Mesenchymal stem cell (in vitro differentiated cells and primary cell): ENCODE results near the gene CCDC172.

Source experiments
- DNase-seq: peaks from one replicate; pipeline ENCODE4 v3.0.0-alpha.2; 2013
- H2AFZ ChIP-seq: one replicate; pipeline ENCODE4 v1.6.1; 2013; ENCODE audit warnings: low read depth, mild to moderate bottlenecking, control low read depth, inconsistent platforms, low read length, moderate library complexity
- H2AK5ac ChIP-seq: 2 replicates; pipeline ENCODE4 v1.6.1; 2013; ENCODE audit warnings: low read length, moderate library complexity, mild to moderate bottlenecking, inconsistent platforms; ENCODE audit not compliant: severe bottlenecking
- H2BK120ac ChIP-seq: one replicate; pipeline ENCODE4 v1.6.1; 2013; ENCODE audit warnings: low read depth, mild to moderate bottlenecking, inconsistent platforms, low read length, moderate library complexity
- H2BK12ac ChIP-seq, 2 experiments: one replicate each; pipeline ENCODE4 v1.6.1; 2013; ENCODE audit warnings: inconsistent platforms in 2 of 2, low read length in 2 of 2, mild to moderate bottlenecking in 2 of 2, moderate library complexity in 2 of 2, control low read depth in 1 of 2
- H2BK15ac ChIP-seq: one replicate; pipeline ENCODE4 v1.6.1; 2013; ENCODE audit warnings: mild to moderate bottlenecking, low read depth, inconsistent platforms; ENCODE audit not compliant: poor library complexity, severe bottlenecking
- H2BK5ac ChIP-seq: 2 replicates; pipeline ENCODE4 v1.6.1; 2013; ENCODE audit warnings: low read depth, mild to moderate bottlenecking, low read length, control low read depth, inconsistent platforms; ENCODE audit not compliant: poor library complexity, severe bottlenecking
- H3K14ac ChIP-seq, 2 experiments: one replicate each; pipeline ENCODE4 v1.6.1; 2013; ENCODE audit warnings: inconsistent platforms in 2 of 2, low read length in 2 of 2, control low read depth in 1 of 2, mild to moderate bottlenecking in 1 of 2, moderate library complexity in 1 of 2
- H3K18ac ChIP-seq, 2 experiments: one replicate each; pipeline ENCODE4 v1.6.1; 2013; ENCODE audit warnings: inconsistent platforms in 2 of 2, low read length in 2 of 2, control low read depth in 1 of 2, low read depth in 1 of 2, mild to moderate bottlenecking in 1 of 2
- H3K23ac ChIP-seq, 2 experiments: one replicate each; pipeline ENCODE4 v1.6.1; 2013; ENCODE audit warnings: inconsistent platforms in 2 of 2, low read length in 2 of 2, mild to moderate bottlenecking in 2 of 2, moderate library complexity in 2 of 2, control low read depth in 1 of 2
- H3K27ac ChIP-seq: 2 replicates; pipeline ENCODE4 v1.5.1; 2013; ENCODE audit warnings: mild to moderate bottlenecking, moderate library complexity, low read length, control low read depth, inconsistent platforms; ENCODE audit not compliant: poor library complexity, severe bottlenecking
- H3K27me3 ChIP-seq, 2 experiments: 2 replicates each; pipeline versions ENCODE4 v1.6.1 to v1.7.0; 2013; ENCODE audit warnings: low read length in 2 of 2, mild to moderate bottlenecking in 2 of 2, moderate library complexity in 2 of 2, control low read depth in 1 of 2, inconsistent platforms in 1 of 2; ENCODE audit not compliant: control insufficient read depth in 1 of 2, insufficient read depth in 1 of 2
- H3K36me3 ChIP-seq, 2 experiments: 2 replicates each; pipeline versions ENCODE4 v1.6.1 to v1.7.0; 2013; ENCODE audit warnings: low read length in 2 of 2, control low read depth in 1 of 2, inconsistent platforms in 1 of 2, low read depth in 1 of 2, mild to moderate bottlenecking in 1 of 2; ENCODE audit not compliant: insufficient read depth in 2 of 2, control insufficient read depth in 1 of 2
- H3K4ac ChIP-seq, 2 experiments: one replicate each; pipeline ENCODE4 v1.6.1; 2013; ENCODE audit warnings: inconsistent platforms in 2 of 2, low read length in 2 of 2, mild to moderate bottlenecking in 2 of 2, moderate library complexity in 2 of 2, control low read depth in 1 of 2, low read depth in 1 of 2
- H3K4me1 ChIP-seq: 2 replicates; pipeline ENCODE4 v1.6.1; 2013; ENCODE audit warnings: low read depth, low read length, control low read depth; ENCODE audit not compliant: control insufficient read depth, insufficient read depth
- H3K4me2 ChIP-seq: 2 replicates; pipeline ENCODE4 v1.6.1; 2013; ENCODE audit warnings: low read length, mild to moderate bottlenecking, inconsistent platforms; ENCODE audit not compliant: poor library complexity, severe bottlenecking
- H3K4me3 ChIP-seq, 2 experiments: 2 replicates each; pipeline versions ENCODE4 v1.5.1 to v1.7.0; 2013; ENCODE audit warnings: low read length in 2 of 2, mild to moderate bottlenecking in 2 of 2, control low read depth in 1 of 2, low read depth in 1 of 2; ENCODE audit not compliant: insufficient read depth in 1 of 2
- H3K79me1 ChIP-seq: replicated peaks from 2 replicates; pipeline ENCODE4 v1.6.1; 2013; ENCODE audit warnings: mild to moderate bottlenecking, control low read depth, low read length, inconsistent platforms; ENCODE audit not compliant: poor library complexity, severe bottlenecking
- H3K9ac ChIP-seq: 2 replicates; pipeline ENCODE4 v1.7.0; 2013; ENCODE audit warnings: mild to moderate bottlenecking, low read length, moderate library complexity
- H3K9me3 ChIP-seq: 2 replicates; pipeline ENCODE4 v1.7.0; 2013; ENCODE audit warnings: mild to moderate bottlenecking, low read length; ENCODE audit not compliant: control insufficient read depth
- H4K8ac ChIP-seq: one replicate; pipeline ENCODE4 v1.6.1; 2013; ENCODE audit warnings: inconsistent platforms, mild to moderate bottlenecking, low read length, moderate library complexity
- H4K91ac ChIP-seq: one replicate; pipeline ENCODE4 v1.6.1; 2013; ENCODE audit warnings: mild to moderate bottlenecking, low read length, inconsistent platforms
- WGBS: methylation state at CpG from one replicate; pipeline ENCODE4 v1.1.7; 2013; ENCODE audit warnings: mixed read lengths; 5-methylcytosine and 5-hydroxymethylcytosine counted together

Gene CCDC172

GRCh38 chr10:116286626-116287200, 37.5 kb upstream of the CCDC172 start:
- Histone ChIP-seq H3K36me3 (no peaks in the 10 kb centered on the region), H3K79me1 (no peaks in the 10 kb centered on the region), H3K14ac (no peak overlapping the region), H2BK5ac (no peak overlapping the region), H2AFZ (no peak overlapping the region), H3K27ac (no peak overlapping the region), H2AK5ac (no peak overlapping the region), H3K9ac (peak overlapping the region; percentile 51), H3K27me3 (peaks cover 0 to 6% of the 10 kb centered on the region in 2 experiments), H2BK12ac (no peak overlapping the region), H3K9me3 (no peaks in the 10 kb centered on the region), H3K4me3 (no peak overlapping the region), H3K4ac (no peak overlapping the region), H3K23ac (no peak overlapping the region), H2BK15ac (no peak overlapping the region), H3K4me2 (no peak overlapping the region), H2BK120ac (no peak overlapping the region), H4K91ac (no peak overlapping the region), H4K8ac (no peak overlapping the region), H3K4me1 (peaks cover 1% of the 10 kb centered on the region), H3K18ac (no peak overlapping the region)
- DNase-seq, result no peak
- WGBS, result 93% methylated on average over 8 of the region's 9 CpGs

- Histone ChIP-seq H3K4me3 (no peak overlapping the region), H2AFZ (no peak overlapping the region), H2BK120ac (no peak overlapping the region), H2BK5ac (no peak overlapping the region), H3K9me3 (no peaks in the 10 kb centered on the region), H3K27me3 (peaks cover 0 to 6% of the 10 kb centered on the region in 2 experiments), H3K18ac (no peak overlapping the region), H3K36me3 (no peaks in the 10 kb centered on the region), H4K91ac (no peak overlapping the region), H3K23ac (no peak overlapping the region), H3K4me1 (no peaks in the 10 kb centered on the region), H3K4me2 (no peak overlapping the region), H3K79me1 (no peaks in the 10 kb centered on the region), H3K27ac (no peak overlapping the region), H3K9ac (no peak overlapping the region), H3K14ac (no peak overlapping the region), H3K4ac (no peak overlapping the region), H4K8ac (no peak overlapping the region), H2BK12ac (no peak overlapping the region), H2BK15ac (no peak overlapping the region), H2AK5ac (no peak overlapping the region)
- peak; percentile 53 for DNase-seq
- 0% methylated on average over 1 of the region's 1 CpG for WGBS
Observed at GRCh38 chr10:116287906-116288501, 36.2 kb upstream of the CCDC172 start.

DNA sequence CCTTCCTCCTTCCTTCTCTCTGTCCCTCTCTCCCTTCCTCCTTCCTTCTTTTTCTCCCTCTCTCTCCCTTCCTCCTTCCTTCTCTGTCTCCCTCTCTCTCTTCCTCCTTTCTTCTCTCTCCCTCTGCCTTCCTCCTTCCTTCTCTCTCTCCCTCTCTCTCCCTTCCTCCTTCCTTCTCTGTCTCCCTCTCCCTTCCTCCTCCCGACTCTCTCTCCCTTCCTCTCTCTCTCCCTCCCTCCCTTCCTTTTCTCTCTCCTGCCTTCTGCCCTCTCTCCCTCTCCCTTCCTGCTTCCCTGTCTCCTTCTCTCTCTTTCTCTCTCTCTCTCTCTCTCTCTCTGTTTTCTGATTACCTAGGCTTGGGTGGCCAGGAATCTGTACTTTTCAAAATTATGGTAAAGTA, 34.6 kb upstream of the CCDC172 start:
- Histone ChIP-seq H2AK5ac (no peak overlapping the region), H3K14ac (no peak overlapping the region), H2BK12ac (no peak overlapping the region), H3K27ac (no peak overlapping the region), H3K9ac (no peak overlapping the region), H2BK15ac (no peak overlapping the region), H3K18ac (no peak overlapping the region), H3K9me3 (no peaks in the 10 kb centered on the region), H2BK5ac (no peak overlapping the region), H4K91ac (no peak overlapping the region), H3K23ac (no peak overlapping the region), H2BK120ac (no peak overlapping the region), H2AFZ (no peak overlapping the region), H3K27me3 (peaks cover 0 to 6% of the 10 kb centered on the region in 2 experiments), H3K4me2 (no peak overlapping the region), H3K79me1 (no peaks in the 10 kb centered on the region), H3K36me3 (no peaks in the 10 kb centered on the region), H3K4ac (no peak overlapping the region), H4K8ac (no peak overlapping the region), H3K4me1 (no peaks in the 10 kb centered on the region), H3K4me3 (no peak overlapping the region)
- DNase-seq, result no peak
- WGBS, result 51% methylated on average over 1 of the region's 1 CpG

- Histone ChIP-seq H2BK5ac (no peak overlapping the region), H3K79me1 (no peaks in the 10 kb centered on the region), H3K27ac (no peak overlapping the region), H2AK5ac (no peak overlapping the region), H3K9me3 (no peaks in the 10 kb centered on the region), H2BK120ac (no peak overlapping the region), H3K4me1 (no peaks in the 10 kb centered on the region), H2BK15ac (no peak overlapping the region), H2BK12ac (no peak overlapping the region), H2AFZ (no peak overlapping the region), H3K14ac (no peak overlapping the region), H3K4me3 (no peak overlapping the region), H3K36me3 (no peaks in the 10 kb centered on the region), H3K4ac (no peak overlapping the region), H4K91ac (no peak overlapping the region), H4K8ac (no peak overlapping the region), H3K9ac (no peak overlapping the region), H3K18ac (no peak overlapping the region), H3K27me3 (peaks cover 0 to 6% of the 10 kb centered on the region in 2 experiments), H3K23ac (no peak overlapping the region), H3K4me2 (no peak overlapping the region)
- no peak for DNase-seq
Observed at GRCh38 chr10:116292493-116292892, 31.8 kb upstream of the CCDC172 start.
